Endodermal cell (in vitro differentiated cells): ENCODE results near the gene AMPH. TPM values are rescaled to one million over a fixed set of nuclear protein-coding genes. Genes with fewer than 3 reads are reported as not detected.

ENCODE experiments used
- DNase-seq: peaks from one replicate; pipeline ENCODE4 v3.0.0-alpha.2; 2017
- H3K27ac ChIP-seq: 2 replicates; pipeline ENCODE4 v1.5.1; 2013; ENCODE audit warnings: mild to moderate bottlenecking, low read depth, low read length, moderate library complexity
- H3K27me3 ChIP-seq: 2 replicates; pipeline ENCODE4 v1.6.1; 2013; ENCODE audit warnings: mild to moderate bottlenecking, low read length, moderate library complexity; ENCODE audit not compliant: insufficient read depth, control insufficient read depth, poor library complexity, severe bottlenecking
- H3K36me3 ChIP-seq: 2 replicates; pipeline ENCODE4 v1.7.0; 2013; ENCODE audit warnings: mild to moderate bottlenecking, low read length, moderate library complexity; ENCODE audit not compliant: control insufficient read depth, insufficient read depth
- H3K4me1 ChIP-seq: one replicate; pipeline ENCODE4 v1.7.0; 2013; ENCODE audit warnings: low read length; ENCODE audit not compliant: control insufficient read depth, insufficient read depth
- H3K4me3 ChIP-seq: 2 replicates; pipeline ENCODE4 v1.5.1; 2013; ENCODE audit warnings: mild to moderate bottlenecking, low read length, moderate library complexity
- H3K9ac ChIP-seq: 2 replicates; pipeline ENCODE4 v1.6.1; 2013; ENCODE audit warnings: mild to moderate bottlenecking, low read length, moderate library complexity; ENCODE audit not compliant: poor library complexity, severe bottlenecking; ENCODE audit errors: extremely low read depth
- H3K9me3 ChIP-seq: 2 replicates; pipeline ENCODE4 v1.6.1; 2013; ENCODE audit warnings: mild to moderate bottlenecking, low read length, moderate library complexity; ENCODE audit not compliant: control insufficient read depth
- H3K27ac Mint-ChIP-seq: 2 replicates; pipeline ENCODE4 v1.8.0; 2020; ENCODE audit warnings: mixed read lengths
- H3K27me3 Mint-ChIP-seq: 2 replicates; pipeline ENCODE4 v1.8.0; 2021; ENCODE audit warnings: mild to moderate bottlenecking, mixed read lengths; ENCODE audit not compliant: insufficient read depth
- H3K36me3 Mint-ChIP-seq: 2 replicates; pipeline ENCODE4 v1.8.0; 2020; ENCODE audit warnings: low read depth, mixed read lengths
- H3K4me1 Mint-ChIP-seq: 2 replicates; pipeline ENCODE4 v1.8.0; 2020; ENCODE audit warnings: mixed read lengths
- H3K4me3 Mint-ChIP-seq: 2 replicates; pipeline ENCODE4 v1.8.0; 2020; ENCODE audit warnings: mild to moderate bottlenecking, moderate library complexity, mixed read lengths
- H3K9me3 Mint-ChIP-seq: 2 replicates; pipeline ENCODE4 v1.8.0; 2020; ENCODE audit warnings: mild to moderate bottlenecking, mixed read lengths
- WGBS, 2 experiments: methylation state at CpG; one replicate each; pipeline versions ENCODE4 v1.1.5 to v1.1.7; 2013; ENCODE audit warnings: missing lambda C conversion rate in 2 of 2, mixed read lengths in 1 of 2; ENCODE audit not compliant: insufficient coverage in 1 of 2, insufficient read length in 1 of 2; 5-methylcytosine and 5-hydroxymethylcytosine counted together
- total RNA-seq, 2 donors: library from RNA; stranded (reverse); fragmentation: NEBNext Ultra II Directional in 1 of 2; extraction: Animal tissue kit (Norgen Biotek cat#: 25700) in 1 of 2; gene quantifications; 2 replicates in 1 of 2; 3 replicates in 1 of 2; pipeline ENCODE4 v1.2.1, GENCODE V29; 2021
- TF ChIP-seq, protein P1 (sequence below): fragments of 200-600 bp; sonication (generic); conservative IDR thresholded peaks from 2 replicates; pipeline ENCODE4 v1.5.0; 2021; ENCODE audit warnings: antibody characterized with exemption, mild to moderate bottlenecking

The AMPH gene
- total RNA-seq, 2 donors from 2014 or later: 3.5 to 5.5 TPM

GRCh38 chr7:38520741-38521140 is 110.4 kb downstream of the AMPH start:
- H3K4me1 Mint-ChIP-seq: no peaks in the 10 kb centered on the region
- Histone ChIP-seq H3K27ac (no peak overlapping the region), H3K9me3 (peaks cover 9% of the 10 kb centered on the region), H3K36me3 (no peaks in the 10 kb centered on the region), H3K27me3 (no peaks in the 10 kb centered on the region), H3K4me1 (no peaks in the 10 kb centered on the region), H3K4me3 (no peak overlapping the region), H3K9ac (no peak overlapping the region)
- H3K27me3 Mint-ChIP-seq: no peaks in the 10 kb centered on the region
- peaks cover 13% of the 10 kb centered on the region for H3K9me3 Mint-ChIP-seq
- no peaks in the 10 kb centered on the region for H3K36me3 Mint-ChIP-seq
- DNase-seq: no peak
- TF ChIP-seq, protein P1, sequence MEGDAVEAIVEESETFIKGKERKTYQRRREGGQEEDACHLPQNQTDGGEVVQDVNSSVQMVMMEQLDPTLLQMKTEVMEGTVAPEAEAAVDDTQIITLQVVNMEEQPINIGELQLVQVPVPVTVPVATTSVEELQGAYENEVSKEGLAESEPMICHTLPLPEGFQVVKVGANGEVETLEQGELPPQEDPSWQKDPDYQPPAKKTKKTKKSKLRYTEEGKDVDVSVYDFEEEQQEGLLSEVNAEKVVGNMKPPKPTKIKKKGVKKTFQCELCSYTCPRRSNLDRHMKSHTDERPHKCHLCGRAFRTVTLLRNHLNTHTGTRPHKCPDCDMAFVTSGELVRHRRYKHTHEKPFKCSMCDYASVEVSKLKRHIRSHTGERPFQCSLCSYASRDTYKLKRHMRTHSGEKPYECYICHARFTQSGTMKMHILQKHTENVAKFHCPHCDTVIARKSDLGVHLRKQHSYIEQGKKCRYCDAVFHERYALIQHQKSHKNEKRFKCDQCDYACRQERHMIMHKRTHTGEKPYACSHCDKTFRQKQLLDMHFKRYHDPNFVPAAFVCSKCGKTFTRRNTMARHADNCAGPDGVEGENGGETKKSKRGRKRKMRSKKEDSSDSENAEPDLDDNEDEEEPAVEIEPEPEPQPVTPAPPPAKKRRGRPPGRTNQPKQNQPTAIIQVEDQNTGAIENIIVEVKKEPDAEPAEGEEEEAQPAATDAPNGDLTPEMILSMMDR: no peak
- H3K27ac Mint-ChIP-seq: no peak overlapping the region
- no peak overlapping the region for H3K4me3 Mint-ChIP-seq
- 57 to 71% methylated on average over 1 to 2 of the region's 2 CpGs for WGBS, 2 experiments

- Mint-ChIP-seq H3K4me3 (no peak overlapping the region), H3K27me3 (no peaks in the 10 kb centered on the region), H3K4me1 (no peaks in the 10 kb centered on the region), H3K27ac (no peak overlapping the region), H3K36me3 (no peaks in the 10 kb centered on the region), H3K9me3 (peaks cover 16% of the 10 kb centered on the region)
- TF ChIP-seq, protein P1: no peak
- no CpG with 5 or more reads among the region's 1 CpG for WGBS, 2 experiments
- peaks cover 9% of the 10 kb centered on the region for H3K9me3 ChIP-seq
- H3K4me3 ChIP-seq: no peak overlapping the region
- H3K4me1 ChIP-seq: no peaks in the 10 kb centered on the region
- H3K27me3 ChIP-seq: no peaks in the 10 kb centered on the region
- H3K36me3 ChIP-seq: no peaks in the 10 kb centered on the region
- no peak overlapping the region for H3K27ac ChIP-seq
- no peak overlapping the region for H3K9ac ChIP-seq
- DNase-seq: no peak
Measured at GRCh38 chr7:38518541-38518940, 112.6 kb downstream of the AMPH start.

DNA sequence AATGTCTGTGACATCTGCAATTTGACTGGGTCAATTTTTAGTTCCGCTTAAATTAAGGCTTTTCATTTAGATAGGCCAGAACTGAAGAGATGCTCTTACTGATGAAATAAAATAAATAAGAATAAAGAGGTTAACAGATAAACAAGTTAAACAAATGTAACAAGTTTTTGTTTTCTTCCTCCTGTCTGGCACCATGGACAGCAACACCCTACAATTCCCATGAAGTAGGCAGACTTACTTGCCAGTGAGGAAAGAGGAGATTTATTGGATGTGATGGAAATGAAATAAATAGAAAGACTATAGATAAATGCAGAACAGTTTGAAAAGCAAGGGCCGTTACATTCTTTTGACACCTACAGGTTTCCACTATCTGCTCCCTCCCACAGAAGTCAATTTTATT is 118.5 kb downstream of the AMPH start:
- TF ChIP-seq, protein P1: no peak
- no peaks in the 10 kb centered on the region for H3K36me3 ChIP-seq
- no peak overlapping the region for H3K4me3 ChIP-seq
- H3K4me1 ChIP-seq: no peaks in the 10 kb centered on the region
- Mint-ChIP-seq H3K27ac (no peak overlapping the region), H3K27me3 (no peaks in the 10 kb centered on the region), H3K4me3 (no peak overlapping the region), H3K36me3 (no peaks in the 10 kb centered on the region), H3K9me3 (peaks cover 16% of the 10 kb centered on the region), H3K4me1 (no peaks in the 10 kb centered on the region)
- DNase-seq: no peak
- H3K9ac ChIP-seq: no peak overlapping the region
- H3K27ac ChIP-seq: no peak overlapping the region
- 83 to 86% methylated on average over 1 to 2 of the region's 2 CpGs for WGBS, 2 experiments
- H3K27me3 ChIP-seq: no peaks in the 10 kb centered on the region
- H3K9me3 ChIP-seq: peaks cover 9% of the 10 kb centered on the region
